DND-41 (cell line): ENCODE results near the gene CHST3.

ENCODE experiments used
- ATAC-seq: fragments of 200-7000 bp; cut with Tn5 transposase; 3 replicates; pipeline ENCODE4 v1.9.1; 2021; ENCODE audit warnings: low read depth; ENCODE audit not compliant: insufficient read depth
- DNase-seq: peaks from one replicate; pipeline ENCODE4 v3.0.0-alpha.2; 2020
- H2AFZ ChIP-seq: 2 replicates; pipeline ENCODE4 v1.6.0; 2012; ENCODE audit warnings: low read depth, low read length
- H3K27ac ChIP-seq: 2 replicates; pipeline ENCODE4 v1.5.1; 2012; ENCODE audit warnings: low read length, inconsistent platforms
- H3K27me3 ChIP-seq: fragments of 200-600 bp; sonication (generic); 2 replicates; pipeline ENCODE4 v1.6.0; 2012; ENCODE audit warnings: low read length, mild to moderate bottlenecking, inconsistent platforms; ENCODE audit not compliant: insufficient read depth, poor library complexity
- H3K36me3 ChIP-seq: 2 replicates; pipeline ENCODE4 v1.5.1; 2012; ENCODE audit warnings: low read length, inconsistent platforms; ENCODE audit not compliant: insufficient read depth
- H3K4me1 ChIP-seq: 2 replicates; pipeline ENCODE4 v1.5.1; 2012; ENCODE audit warnings: mild to moderate bottlenecking, low read length; ENCODE audit not compliant: insufficient read depth
- H3K4me2 ChIP-seq: 2 replicates; pipeline ENCODE4 v1.6.0; 2012; ENCODE audit warnings: mild to moderate bottlenecking, moderate library complexity, low read length, inconsistent platforms; ENCODE audit not compliant: insufficient read depth
- H3K4me3 ChIP-seq, 2 experiments: fragments of 200-600 bp in 1 of 2; shearing (Covaris generic) in 1 of 2; 2 replicates each; pipeline ENCODE4 v1.5.1; 2012 to 2016; ENCODE audit warnings: inconsistent platforms in 2 of 2, low read length in 2 of 2, mild to moderate bottlenecking in 2 of 2, low read depth in 1 of 2, moderate library complexity in 1 of 2
- H3K79me2 ChIP-seq: 2 replicates; pipeline ENCODE4 v1.6.0; 2012; ENCODE audit warnings: low read length, inconsistent platforms; ENCODE audit not compliant: insufficient read depth
- H3K9ac ChIP-seq: 2 replicates; pipeline ENCODE4 v1.6.0; 2012; ENCODE audit warnings: low read depth, mild to moderate bottlenecking, inconsistent platforms, low read length, moderate library complexity
- H3K9me3 ChIP-seq: 2 replicates; pipeline ENCODE4 v1.5.1; 2012; ENCODE audit warnings: low read length, moderate library complexity, mild to moderate bottlenecking, inconsistent platforms; ENCODE audit not compliant: insufficient read depth, severe bottlenecking
- H4K20me1 ChIP-seq: 2 replicates; pipeline ENCODE4 v1.6.0; 2012; ENCODE audit warnings: low read length; ENCODE audit not compliant: insufficient read depth
- EZH2 ChIP-seq: IDR thresholded peaks from 3 replicates; pipeline ENCODE4 v1.6.1; 2012; ENCODE audit warnings: borderline replicate concordance, low read depth, mild to moderate bottlenecking, moderate library complexity, low read length, inconsistent platforms; ENCODE audit not compliant: severe bottlenecking
- TF ChIP-seq, protein P1 (sequence below): IDR thresholded peaks from 2 replicates; pipeline ENCODE4 v1.5.1; 2012; ENCODE audit warnings: borderline replicate concordance, low read length, moderate library complexity, mild to moderate bottlenecking; ENCODE audit not compliant: poor library complexity, severe bottlenecking; ENCODE audit errors: extremely low read depth

CHST3 gene

DNA sequence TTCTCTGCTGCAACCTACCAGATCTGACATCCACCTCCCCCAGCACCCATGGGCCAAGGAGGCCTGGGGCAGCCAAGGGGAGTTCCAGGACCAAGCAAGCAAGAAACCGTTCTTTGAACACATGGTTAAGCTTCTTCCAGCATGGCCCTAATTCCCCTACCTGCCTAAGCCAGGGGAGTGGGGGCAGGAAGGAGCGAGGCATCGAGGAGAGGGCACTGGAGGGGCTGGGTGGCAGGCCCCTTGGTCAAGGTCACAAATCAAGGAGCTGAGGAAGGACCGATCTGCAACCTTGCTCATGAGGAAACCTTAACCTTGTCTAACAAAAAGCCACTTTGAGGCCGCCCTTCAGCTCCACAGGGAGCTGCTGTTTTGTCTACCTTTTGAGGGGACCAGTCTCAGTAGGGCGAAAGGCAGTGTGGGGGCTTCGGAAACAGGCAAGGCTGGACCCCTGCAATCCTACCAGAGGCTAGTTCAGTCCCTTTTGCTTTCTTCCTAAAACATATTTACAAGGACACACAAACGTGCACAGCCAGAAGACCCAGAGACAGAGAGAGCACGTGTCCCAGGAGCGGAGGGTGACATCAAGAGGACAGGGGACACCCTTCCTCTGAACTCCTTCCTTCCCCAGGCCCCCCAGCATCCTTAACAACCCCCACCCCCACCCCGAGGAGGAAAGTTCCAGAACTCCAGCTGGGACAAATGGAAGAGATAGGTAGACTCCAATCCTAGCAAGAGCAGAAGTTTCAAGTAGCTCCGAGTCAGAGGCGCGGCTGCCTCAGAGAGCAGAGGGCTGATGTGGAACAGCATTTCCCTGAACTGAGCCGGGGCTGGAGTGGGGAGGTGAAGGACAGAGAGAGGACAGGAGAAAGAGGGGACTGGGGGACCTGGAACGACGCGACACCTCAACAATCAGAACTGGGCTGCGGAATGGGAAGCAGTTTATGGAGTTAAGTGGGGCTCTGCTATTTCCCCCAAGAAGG lies 95.9 kb downstream of the CHST3 start:
- H3K4me3 ChIP-seq, result no peak overlapping the region
- no peak overlapping the region for H3K9ac ChIP-seq
- H3K79me2 ChIP-seq, result no peaks in the 10 kb centered on the region
- H3K27me3 ChIP-seq, result no peaks in the 10 kb centered on the region
- no peaks in the 10 kb centered on the region for H3K4me1 ChIP-seq
- no peaks in the 10 kb centered on the region for H4K20me1 ChIP-seq
- H3K4me2 ChIP-seq, result no peak overlapping the region
- TF ChIP-seq, protein P1, sequence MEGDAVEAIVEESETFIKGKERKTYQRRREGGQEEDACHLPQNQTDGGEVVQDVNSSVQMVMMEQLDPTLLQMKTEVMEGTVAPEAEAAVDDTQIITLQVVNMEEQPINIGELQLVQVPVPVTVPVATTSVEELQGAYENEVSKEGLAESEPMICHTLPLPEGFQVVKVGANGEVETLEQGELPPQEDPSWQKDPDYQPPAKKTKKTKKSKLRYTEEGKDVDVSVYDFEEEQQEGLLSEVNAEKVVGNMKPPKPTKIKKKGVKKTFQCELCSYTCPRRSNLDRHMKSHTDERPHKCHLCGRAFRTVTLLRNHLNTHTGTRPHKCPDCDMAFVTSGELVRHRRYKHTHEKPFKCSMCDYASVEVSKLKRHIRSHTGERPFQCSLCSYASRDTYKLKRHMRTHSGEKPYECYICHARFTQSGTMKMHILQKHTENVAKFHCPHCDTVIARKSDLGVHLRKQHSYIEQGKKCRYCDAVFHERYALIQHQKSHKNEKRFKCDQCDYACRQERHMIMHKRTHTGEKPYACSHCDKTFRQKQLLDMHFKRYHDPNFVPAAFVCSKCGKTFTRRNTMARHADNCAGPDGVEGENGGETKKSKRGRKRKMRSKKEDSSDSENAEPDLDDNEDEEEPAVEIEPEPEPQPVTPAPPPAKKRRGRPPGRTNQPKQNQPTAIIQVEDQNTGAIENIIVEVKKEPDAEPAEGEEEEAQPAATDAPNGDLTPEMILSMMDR, result no peak
- no peak for TF ChIP-seq EZH2
- H3K9me3 ChIP-seq, result no peaks in the 10 kb centered on the region
- ATAC-seq, result no peak
- H3K27ac ChIP-seq, result no peak overlapping the region
- DNase-seq, result no peak
- no peaks in the 10 kb centered on the region for H3K36me3 ChIP-seq
- H2AFZ ChIP-seq, result no peak overlapping the region

DNA sequence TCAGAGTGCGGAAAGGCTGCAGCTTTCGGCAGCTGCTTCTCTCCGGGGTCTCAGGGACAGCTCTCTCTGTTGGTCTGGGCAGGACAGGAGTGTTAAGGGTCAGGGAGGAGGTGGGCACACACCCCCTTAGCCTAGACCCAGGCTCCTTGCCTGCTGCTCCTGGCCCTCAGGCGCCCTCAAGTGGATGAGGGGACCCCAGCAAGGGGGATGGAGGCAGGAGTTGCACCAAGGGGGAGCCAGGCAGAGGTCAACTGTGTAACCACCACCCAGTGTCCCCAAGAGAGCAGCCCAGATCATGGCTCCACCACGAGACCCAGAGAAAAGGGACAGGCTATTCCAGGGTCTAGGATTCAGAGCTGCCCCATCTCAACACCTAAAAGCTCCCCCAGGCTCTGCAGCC lies 97.3 kb downstream of the CHST3 start:
- no peaks in the 10 kb centered on the region for H3K9me3 ChIP-seq
- H2AFZ ChIP-seq, result no peak overlapping the region
- no peak overlapping the region for H3K4me2 ChIP-seq
- H3K36me3 ChIP-seq, result no peaks in the 10 kb centered on the region
- DNase-seq (peak; percentile 18), ATAC-seq (peak; percentile 38; the same call in 1 of the 3 replicates)
- no peak overlapping the region for H3K9ac ChIP-seq
- no peaks in the 10 kb centered on the region for H3K27me3 ChIP-seq
- H4K20me1 ChIP-seq, result no peaks in the 10 kb centered on the region
- no peak overlapping the region for H3K27ac ChIP-seq
- H3K79me2 ChIP-seq, result no peaks in the 10 kb centered on the region
- TF ChIP-seq, protein P1, result peak; percentile 54
- no peak for TF ChIP-seq EZH2
- no peak overlapping the region for H3K4me3 ChIP-seq
- H3K4me1 ChIP-seq, result no peaks in the 10 kb centered on the region

DNA sequence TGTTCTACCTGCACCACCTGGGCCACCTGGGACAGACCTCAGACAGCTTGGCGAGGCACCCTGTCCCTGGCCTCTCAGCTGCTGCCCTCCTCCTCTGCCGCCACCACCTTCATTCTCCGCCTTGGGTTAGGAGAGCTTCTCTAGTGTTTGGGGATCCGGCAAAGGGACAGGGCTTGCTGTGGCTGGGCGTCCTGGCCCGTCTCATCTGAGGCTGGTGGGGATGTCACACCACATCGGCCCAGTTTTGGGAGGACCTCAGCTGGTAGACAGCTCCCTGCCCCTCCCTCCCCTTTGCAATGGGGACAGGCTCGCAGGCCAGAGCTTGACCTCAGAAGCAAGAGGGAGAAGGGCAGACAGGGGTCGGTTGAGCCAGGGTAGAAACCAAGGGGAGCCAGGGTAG lies 97.7 kb downstream of the CHST3 start:
- Histone ChIP-seq H3K36me3 (no peaks in the 10 kb centered on the region), H3K9me3 (no peaks in the 10 kb centered on the region), H3K4me2 (no peak overlapping the region), H3K27me3 (no peaks in the 10 kb centered on the region), H3K4me3 (no peak overlapping the region), H3K4me1 (no peaks in the 10 kb centered on the region), H4K20me1 (no peaks in the 10 kb centered on the region), H3K27ac (no peak overlapping the region), H2AFZ (no peak overlapping the region), H3K79me2 (no peaks in the 10 kb centered on the region), H3K9ac (no peak overlapping the region)
- ATAC-seq, result no peak
- TF ChIP-seq, protein P1, result no peak
- no peak for TF ChIP-seq EZH2
- no peak for DNase-seq
